Vagina (tissue), 2 donors: ENCODE results near the gene NAV2.

Source experiments
- POLR2AphosphoS5 ChIP-seq, 2 donors: sonication (generic); formaldehyde crosslinking; IDR thresholded peaks; one replicate each; pipeline ENCODE4 v1.9.0; 2017; ENCODE audit warnings: antibody characterized with exemption in 2 of 2, mild to moderate bottlenecking in 2 of 2, low read depth in 1 of 2; ENCODE audit not compliant: insufficient read depth in 1 of 2
- TF ChIP-seq, protein P1 (sequence below), 3 experiments: fragments of 450-650 bp in 2 of 3; fragments of 200-600 bp in 1 of 3; sonication (generic) in 1 of 3; IDR thresholded peaks; one replicate each; pipeline ENCODE4 v1.5.1; 2017 to 2019; ENCODE audit warnings: antibody characterized with exemption in 3 of 3, mild to moderate bottlenecking in 2 of 3, moderate library complexity in 2 of 3

DNA sequence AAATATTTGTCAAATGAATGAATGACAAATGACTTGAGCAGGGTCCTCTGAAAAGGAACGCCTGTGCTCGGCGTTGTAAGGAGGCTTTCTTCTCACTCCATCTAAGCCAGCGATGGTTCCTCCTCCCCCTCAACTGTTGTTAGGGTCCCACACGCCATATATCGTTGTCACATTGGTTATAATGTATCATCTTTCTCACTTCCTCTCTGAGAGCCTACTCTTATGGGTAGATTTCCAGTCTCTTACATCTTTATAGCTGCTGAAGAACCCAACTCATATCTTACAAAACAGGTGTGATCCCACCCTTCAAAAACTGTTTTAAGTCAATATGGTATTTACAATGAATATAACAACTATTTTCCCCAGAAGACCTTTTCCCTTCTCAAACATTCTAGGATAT, 81.5 kb downstream of the NAV2 start:
- TF ChIP-seq, protein P1, sequence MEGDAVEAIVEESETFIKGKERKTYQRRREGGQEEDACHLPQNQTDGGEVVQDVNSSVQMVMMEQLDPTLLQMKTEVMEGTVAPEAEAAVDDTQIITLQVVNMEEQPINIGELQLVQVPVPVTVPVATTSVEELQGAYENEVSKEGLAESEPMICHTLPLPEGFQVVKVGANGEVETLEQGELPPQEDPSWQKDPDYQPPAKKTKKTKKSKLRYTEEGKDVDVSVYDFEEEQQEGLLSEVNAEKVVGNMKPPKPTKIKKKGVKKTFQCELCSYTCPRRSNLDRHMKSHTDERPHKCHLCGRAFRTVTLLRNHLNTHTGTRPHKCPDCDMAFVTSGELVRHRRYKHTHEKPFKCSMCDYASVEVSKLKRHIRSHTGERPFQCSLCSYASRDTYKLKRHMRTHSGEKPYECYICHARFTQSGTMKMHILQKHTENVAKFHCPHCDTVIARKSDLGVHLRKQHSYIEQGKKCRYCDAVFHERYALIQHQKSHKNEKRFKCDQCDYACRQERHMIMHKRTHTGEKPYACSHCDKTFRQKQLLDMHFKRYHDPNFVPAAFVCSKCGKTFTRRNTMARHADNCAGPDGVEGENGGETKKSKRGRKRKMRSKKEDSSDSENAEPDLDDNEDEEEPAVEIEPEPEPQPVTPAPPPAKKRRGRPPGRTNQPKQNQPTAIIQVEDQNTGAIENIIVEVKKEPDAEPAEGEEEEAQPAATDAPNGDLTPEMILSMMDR (IDR thresholded peaks at IDR 0.05), result no peak
- TF ChIP-seq POLR2AphosphoS5 (IDR thresholded peaks at IDR 0.05; ENCODE audit: insufficient read depth in 1 of 2, low read depth in 1 of 2), result no peak
